GM18519 (cell line): ENCODE measurements around the gene BAZ2B.
"Not testable (repeated sequence)": the region's sequence is repeated elsewhere in the genome, so short reads cannot be mapped to it uniquely, and the experiment has no call there.

Source experiments
- ATAC-seq: cut with Tn5 transposase; IDR thresholded peaks from one replicate; pipeline ENCODE4 v1.9.1; 2021; ENCODE audit warnings: mild to moderate bottlenecking, moderate library complexity; ENCODE audit not compliant: unreplicated experiment, low FRiP score

The BAZ2B gene, protein sequence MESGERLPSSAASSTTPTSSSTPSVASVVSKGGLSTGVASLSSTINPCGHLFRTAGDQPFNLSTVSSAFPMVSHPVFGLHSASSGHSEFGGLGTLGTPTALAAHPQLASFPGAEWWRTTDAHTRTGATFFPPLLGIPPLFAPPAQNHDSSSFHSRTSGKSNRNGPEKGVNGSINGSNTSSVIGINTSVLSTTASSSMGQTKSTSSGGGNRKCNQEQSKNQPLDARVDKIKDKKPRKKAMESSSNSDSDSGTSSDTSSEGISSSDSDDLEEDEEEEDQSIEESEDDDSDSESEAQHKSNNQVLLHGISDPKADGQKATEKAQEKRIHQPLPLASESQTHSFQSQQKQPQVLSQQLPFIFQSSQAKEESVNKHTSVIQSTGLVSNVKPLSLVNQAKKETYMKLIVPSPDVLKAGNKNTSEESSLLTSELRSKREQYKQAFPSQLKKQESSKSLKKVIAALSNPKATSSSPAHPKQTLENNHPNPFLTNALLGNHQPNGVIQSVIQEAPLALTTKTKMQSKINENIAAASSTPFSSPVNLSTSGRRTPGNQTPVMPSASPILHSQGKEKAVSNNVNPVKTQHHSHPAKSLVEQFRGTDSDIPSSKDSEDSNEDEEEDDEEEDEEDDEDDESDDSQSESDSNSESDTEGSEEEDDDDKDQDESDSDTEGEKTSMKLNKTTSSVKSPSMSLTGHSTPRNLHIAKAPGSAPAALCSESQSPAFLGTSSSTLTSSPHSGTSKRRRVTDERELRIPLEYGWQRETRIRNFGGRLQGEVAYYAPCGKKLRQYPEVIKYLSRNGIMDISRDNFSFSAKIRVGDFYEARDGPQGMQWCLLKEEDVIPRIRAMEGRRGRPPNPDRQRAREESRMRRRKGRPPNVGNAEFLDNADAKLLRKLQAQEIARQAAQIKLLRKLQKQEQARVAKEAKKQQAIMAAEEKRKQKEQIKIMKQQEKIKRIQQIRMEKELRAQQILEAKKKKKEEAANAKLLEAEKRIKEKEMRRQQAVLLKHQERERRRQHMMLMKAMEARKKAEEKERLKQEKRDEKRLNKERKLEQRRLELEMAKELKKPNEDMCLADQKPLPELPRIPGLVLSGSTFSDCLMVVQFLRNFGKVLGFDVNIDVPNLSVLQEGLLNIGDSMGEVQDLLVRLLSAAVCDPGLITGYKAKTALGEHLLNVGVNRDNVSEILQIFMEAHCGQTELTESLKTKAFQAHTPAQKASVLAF (N-terminal part only)

GRCh38 chr2:159616286-159616701, at the start of gene BAZ2B:
Gene BAZ2B, minus strand, starts transcription at chr2:159616548. Its CDS starts 137,829 bp downstream, at chr2:159478719.
- no peak for ATAC-seq

DNA sequence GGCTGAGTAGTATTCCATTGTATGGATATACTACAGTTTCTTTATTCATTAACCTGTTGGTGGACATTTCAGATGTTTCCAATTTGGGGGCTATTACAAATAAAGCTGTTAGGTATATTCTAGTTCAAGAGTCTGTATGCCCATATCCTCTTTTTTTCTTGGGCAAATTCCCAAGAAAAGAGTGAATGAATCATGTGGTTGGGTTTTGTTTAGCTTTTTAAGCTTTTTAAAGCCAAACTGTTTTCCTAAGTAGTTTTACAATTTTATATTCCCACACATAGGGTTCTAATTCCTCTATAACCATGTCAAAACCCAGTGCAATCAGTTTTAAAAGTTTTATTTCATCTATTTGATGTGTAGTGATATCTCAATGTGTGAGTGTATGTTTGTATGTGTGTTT, 44.9 kb upstream of the BAZ2B start:
- ATAC-seq = no peak

DNA sequence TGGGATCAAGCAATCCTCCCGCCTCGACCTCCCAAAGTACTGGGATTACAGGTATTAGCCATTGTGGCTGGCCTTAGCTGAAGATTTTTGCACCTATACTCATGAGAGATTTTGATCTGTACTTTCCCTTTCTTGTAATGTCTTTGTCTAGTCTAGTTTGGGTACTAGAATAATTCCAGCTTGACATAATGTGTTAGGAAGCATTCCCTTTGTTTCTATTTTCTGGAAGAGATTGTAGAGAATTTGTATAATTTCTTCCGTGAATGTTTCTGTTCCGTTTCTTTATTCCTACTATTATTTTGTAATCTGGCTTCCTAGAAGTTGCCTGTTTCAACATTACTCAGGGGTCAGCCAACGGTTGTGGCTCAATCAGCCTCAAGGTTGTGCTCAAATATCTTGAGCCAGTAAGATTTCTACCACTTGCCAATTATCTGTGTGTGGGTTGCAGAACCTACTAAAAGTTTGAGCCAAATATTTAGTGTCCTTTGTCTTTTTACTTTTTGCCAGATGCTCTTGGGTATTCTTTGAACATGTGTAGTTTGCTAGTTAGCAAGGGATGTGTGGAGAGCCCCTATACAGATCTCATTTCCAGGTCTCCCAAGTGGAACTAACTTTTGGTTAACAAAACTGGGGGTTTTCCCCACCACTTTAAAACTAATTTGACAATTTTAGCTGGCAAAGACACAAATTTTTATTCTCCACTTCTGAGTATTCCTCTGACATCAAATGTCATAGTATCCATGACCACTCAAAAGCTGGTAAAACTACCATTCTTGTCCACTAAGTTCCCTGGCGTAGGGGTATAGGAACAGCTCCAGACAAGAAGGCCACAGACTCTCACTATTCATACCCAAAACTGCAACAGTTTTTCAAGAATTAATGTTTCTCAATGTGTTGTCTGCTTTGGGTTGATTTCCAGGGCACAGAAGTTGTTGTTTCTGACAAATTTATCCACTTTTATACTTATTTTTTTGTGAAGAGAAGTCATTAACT, 42.8 kb upstream of the BAZ2B start:
- ATAC-seq = no peak

GRCh38 chr2:159653962-159654361, 37.6 kb upstream of the BAZ2B start:
- ATAC-seq = no peak

- no peak for ATAC-seq
Measured at GRCh38 chr2:159651884-159652283, 35.5 kb upstream of the BAZ2B start.

DNA sequence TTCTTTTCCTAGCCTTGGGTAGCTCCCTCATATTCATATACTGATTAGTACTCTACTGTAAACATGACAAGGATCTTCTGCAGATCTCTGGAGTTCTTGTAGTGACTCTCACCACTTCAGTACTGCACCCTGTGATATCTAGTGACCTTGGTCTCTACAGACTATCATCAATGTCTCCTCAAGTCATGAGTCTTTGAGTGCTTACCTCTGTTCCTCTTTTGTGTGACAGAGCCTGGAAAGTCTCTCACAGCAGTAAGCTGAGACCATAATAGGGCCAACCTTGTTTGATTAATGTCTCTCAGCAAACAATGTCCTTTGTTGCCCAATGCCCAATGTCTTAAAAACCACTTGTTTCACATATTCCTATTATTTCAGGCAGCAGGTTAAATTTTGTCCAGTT, 34.2 kb upstream of the BAZ2B start:
- ATAC-seq = no peak

GRCh38 chr2:159648643-159649042, 32.3 kb upstream of the BAZ2B start:
- no peak for ATAC-seq

DNA sequence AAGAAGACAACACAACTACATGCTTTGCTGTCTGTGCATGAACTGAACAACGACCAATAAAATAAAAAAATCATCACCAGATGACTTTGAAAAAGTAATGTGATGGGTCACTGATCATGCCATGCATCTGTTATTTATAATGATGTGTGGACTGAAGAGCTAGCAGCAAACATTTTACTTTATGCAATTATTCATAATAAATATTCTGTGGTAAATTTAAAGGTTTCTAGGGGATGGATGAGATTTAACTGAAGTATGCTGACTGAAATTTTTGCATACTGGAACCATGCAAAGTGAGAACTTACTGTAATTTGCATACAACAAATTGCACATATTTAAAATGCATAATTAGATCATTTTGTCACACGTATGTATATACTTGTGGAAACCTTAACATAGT, 31.3 kb upstream of the BAZ2B start:
- ATAC-seq = no peak

GRCh38 chr2:159640176-159640575, 23.8 kb upstream of the BAZ2B start:
- ATAC-seq = no peak

DNA sequence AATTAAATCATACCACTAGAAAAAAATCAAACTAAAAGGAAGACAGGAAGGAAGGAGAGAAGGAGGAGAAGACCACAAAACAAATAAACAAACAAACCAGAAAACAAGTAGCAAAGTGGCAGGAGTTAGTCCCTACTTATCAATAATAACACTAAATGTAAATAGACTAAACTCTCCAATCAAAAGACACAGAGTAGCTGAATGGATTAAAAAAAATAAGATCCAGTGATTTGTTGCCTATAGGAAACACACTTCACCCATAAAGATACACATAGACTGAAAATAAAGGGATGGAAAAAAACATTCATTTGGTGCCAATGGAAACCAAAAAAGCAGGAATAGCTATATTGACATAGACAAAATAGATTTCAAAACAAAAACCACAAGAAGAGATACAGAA, 23.4 kb upstream of the BAZ2B start:
- ATAC-seq = no peak

GRCh38 chr2:159639071-159639470, 22.7 kb upstream of the BAZ2B start:
- no peak for ATAC-seq

DNA sequence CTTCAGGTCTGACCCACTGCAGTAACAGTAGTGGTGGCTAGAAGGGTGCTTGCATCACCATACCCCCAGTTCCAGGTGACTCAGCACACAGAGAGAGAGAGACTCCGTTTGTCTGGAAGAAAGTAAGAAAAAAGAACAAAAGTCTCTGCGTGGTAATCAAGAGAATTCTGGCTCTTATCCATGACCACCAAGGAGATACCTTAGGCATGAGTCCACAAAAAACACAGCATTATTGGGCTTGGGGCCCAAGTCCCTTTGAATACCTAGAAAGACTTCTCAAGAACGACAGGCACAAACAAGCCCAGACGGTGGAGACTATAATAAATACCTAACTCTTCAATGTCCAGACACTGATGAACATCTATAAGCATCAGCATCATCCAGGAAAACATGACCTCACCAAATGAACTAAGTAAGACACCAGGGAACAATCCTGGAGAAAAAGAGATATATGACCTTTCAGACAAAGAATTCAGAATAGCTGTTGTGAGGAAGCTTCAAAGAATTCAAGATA, 21.7 kb upstream of the BAZ2B start:
- ATAC-seq = no peak

DNA sequence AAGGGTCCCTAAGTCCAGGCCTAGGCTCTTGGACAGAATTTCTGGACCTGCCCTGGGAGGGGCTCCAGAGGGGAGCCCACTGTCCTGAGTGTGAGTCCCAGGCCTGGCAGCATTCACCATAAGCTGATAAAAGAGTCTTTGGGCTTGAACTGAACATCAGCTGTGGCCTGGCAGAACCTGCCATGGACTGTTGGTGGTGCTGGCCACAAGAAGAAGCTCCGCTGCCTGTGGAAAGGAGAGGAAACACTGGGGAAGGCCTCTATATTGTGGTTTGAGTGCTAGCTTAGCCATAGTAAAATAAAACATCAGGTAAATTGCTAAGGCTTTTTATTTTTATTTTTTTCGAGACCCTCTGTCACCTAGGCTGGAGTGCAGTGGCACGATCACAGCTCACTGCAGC, 20.9 kb upstream of the BAZ2B start:
- no peak for ATAC-seq

DNA sequence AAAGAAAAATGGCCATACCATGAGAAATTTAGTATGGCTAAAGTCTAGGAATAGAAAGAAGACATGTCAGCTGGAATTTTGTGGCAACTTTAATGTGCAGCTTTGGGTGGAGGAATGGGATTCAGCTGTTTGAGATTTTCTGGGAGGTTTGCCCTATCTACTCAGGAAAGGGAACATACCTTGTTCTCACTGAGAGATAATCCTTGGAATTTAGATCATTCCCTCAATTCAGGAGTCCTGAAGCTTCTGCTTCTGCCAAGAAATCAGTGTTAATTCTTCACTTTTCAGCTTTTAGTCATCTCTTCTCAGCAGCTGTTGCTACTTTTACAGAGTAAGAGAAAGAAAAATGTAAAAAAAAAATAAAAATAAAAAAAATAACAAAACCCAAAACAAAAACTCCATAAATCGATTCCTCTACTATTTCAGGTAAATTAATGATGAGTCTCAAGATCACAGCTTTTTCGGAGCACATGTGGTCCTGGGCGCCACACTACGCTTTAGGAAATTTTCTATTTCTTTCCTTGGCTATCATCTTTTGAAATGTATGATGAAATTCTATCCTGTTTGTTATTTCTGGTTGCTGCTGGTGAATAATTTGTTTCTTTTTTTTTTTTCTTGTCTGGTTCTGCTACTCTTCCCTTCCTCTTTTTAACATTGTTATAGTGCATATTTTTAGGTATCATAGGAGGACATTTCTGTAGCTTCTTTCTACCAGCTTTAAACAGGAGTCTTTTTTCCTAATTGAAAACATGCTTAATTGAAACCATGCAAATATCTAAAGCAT, 18.9 kb upstream of the BAZ2B start:
- ATAC-seq = no peak

DNA sequence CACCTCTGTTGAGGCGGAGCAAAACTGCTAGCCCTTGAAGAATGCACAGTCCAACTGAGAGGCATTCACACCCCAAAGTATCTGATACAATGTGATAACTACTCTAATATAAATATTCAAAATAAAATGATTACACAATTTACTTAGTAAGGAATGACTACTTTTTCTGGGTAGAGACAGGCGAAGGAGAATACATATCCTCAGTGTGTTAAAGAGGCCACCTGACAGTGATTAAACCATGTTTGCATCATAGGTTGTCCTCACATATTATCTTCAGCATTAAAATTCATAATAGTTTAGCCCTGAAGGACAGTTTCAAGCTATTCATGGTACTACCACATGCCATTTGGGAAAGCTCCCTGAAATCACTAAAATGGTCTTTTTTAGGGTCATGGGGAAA, 16.9 kb upstream of the BAZ2B start:
- no peak for ATAC-seq

DNA sequence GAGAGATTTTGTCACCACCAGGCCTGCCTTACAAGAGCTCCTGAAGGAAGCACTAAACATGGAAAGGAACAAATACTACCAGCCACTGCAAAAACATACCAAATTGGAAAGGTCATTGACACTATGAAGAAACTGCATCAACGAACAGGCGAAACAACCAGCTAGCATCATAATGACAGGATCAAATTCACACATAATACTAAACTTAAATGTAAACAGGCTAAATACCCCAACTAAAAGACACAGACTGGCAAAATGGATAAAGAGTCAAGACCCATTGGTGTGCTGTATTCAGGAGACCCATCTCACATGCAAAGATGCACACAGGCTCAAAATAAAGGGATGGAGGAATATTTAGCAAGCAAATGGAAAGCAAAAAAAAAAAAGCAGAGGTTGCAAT, 9.3 kb upstream of the BAZ2B start:
- not testable (repeated sequence) for ATAC-seq

DNA sequence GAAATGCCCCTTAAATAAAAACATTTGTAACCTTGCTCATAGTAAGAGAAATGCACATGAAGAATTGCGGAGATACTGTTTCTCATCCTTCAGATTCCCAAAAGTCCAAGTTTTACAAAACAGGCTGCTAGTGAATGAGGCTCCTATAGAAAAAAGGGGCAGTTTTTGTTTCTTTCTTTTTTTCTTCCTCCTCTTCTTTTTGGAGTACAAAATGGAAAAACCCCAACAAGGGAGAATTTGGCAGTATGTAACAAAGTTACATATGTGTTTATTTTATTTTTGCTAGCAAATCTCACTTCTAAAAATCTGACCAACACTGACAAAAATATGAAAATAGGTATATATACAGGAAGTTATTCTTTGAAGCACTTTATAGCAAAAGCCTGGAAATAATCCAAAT, 7.1 kb upstream of the BAZ2B start:
- ATAC-seq = no peak

GRCh38 chr2:159622966-159623365, 6.6 kb upstream of the BAZ2B start:
- no peak for ATAC-seq

DNA sequence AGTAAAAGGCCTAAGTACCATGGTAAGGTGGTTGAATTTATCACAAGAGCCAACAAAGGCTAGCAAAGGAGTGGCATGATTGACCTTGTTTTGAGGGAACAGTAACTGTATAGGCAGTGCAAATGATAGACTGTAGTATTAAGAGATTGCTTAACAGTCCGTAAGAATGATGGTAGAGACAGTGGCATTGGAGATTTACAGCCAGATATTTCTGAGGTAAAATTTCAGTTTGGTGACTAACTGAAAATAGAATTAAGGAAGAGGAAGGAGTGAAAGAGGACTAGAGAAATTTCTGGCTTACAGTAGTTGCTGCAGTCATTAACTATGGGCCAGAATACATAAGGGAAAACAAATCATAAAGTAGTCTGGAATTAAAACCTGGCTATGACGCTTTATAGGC, 4.4 kb upstream of the BAZ2B start:
- ATAC-seq = no peak
